ENCODE measurements around the gene KRT72.

DNA sequence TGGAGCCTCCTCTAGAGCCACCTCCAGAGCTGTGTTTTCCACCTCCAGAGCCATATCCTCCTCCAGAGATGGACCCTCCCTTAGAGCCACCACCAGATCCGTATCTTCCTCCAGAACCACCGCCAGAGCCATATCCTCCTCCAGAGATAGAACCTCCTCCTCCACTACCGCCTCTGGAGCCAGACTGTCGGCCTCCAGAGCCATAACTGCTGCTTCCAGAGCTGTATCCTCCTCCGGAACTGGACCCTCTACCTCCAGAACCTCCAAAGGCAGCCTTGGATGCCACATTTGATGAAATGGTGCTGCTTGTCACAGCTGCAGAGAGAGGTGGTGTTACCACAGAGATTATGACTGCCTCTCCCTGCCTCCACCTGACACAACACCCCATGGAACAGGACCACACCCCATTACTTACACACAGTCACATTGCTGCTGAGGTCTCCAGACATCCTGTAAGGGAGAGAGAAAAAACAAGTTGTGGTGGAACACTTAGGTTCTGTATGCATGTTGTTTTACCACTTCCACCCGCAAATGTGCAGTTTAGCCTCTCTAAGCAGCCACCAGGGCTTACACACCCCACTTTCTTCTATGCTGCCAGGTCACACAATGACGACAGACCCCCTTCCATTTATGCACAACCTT is 44.0 kb upstream of the KRT72 start:
- TF ChIP-seq ELF4 (IDR thresholded peaks at IDR 0.05): no peak
- TF ChIP-seq SP1 (IDR thresholded peaks at IDR 0.05): no peak
